GM23338 (cell line): Measurements from ENCODE around the gene PAPPA. TPM values are rescaled to one million over a fixed set of nuclear protein-coding genes. Genes with fewer than 3 reads are reported as not detected.

Source experiments
- ATAC-seq: fragments of 200-7000 bp; cut with Tn5 transposase; 3 replicates; pipeline ENCODE4 v1.9.1; 2020
- DNase-seq: peaks from one replicate; pipeline ENCODE4 v3.0.0-alpha.2; 2015; ENCODE audit warnings: low spot score
- H2AFZ ChIP-seq: fragments of 200-600 bp; sonication (generic); 2 replicates; pipeline ENCODE4 v1.8.0; 2016; ENCODE audit warnings: antibody characterized with exemption, mild to moderate bottlenecking, moderate library complexity
- H3F3A ChIP-seq: fragments of 200-600 bp; sonication (generic); replicated peaks from 2 replicates; pipeline ENCODE4 v1.8.0; 2017; ENCODE audit warnings: antibody characterized with exemption, mixed run types, low read depth
- H3K27ac ChIP-seq: fragments of 200-600 bp; sonication (generic); 2 replicates; pipeline ENCODE4 v1.6.1; 2016; ENCODE audit warnings: low read depth
- H3K27me3 ChIP-seq: fragments of 200-600 bp; sonication (generic); 2 replicates; pipeline ENCODE4 v1.8.0; 2016; ENCODE audit warnings: mild to moderate bottlenecking, mixed run types, moderate library complexity; ENCODE audit not compliant: insufficient read depth
- H3K36me3 ChIP-seq: fragments of 200-600 bp; sonication (generic); 2 replicates; pipeline ENCODE4 v1.8.0; 2016; ENCODE audit warnings: mild to moderate bottlenecking; ENCODE audit not compliant: insufficient read depth
- H3K4me1 ChIP-seq: fragments of 200-600 bp; sonication (generic); 2 replicates; pipeline ENCODE4 v1.8.0; 2016; ENCODE audit warnings: mild to moderate bottlenecking, moderate library complexity; ENCODE audit not compliant: insufficient read depth
- H3K4me2 ChIP-seq: fragments of 200-600 bp; sonication (generic); 2 replicates; pipeline ENCODE4 v1.7.1; 2017; ENCODE audit warnings: mixed run types
- H3K4me3 ChIP-seq: fragments of 200-600 bp; sonication (generic); 2 replicates; pipeline ENCODE4 v1.6.1; 2016; ENCODE audit warnings: mixed run types
- H3K79me2 ChIP-seq: fragments of 200-600 bp; sonication (generic); replicated peaks from 2 replicates; pipeline ENCODE4 v1.8.0; 2017; ENCODE audit warnings: mild to moderate bottlenecking; ENCODE audit not compliant: insufficient read depth
- H3K9me2 ChIP-seq: fragments of 200-600 bp; sonication (generic); 2 replicates; pipeline ENCODE4 v1.8.0; 2017; ENCODE audit not compliant: insufficient read depth
- H4K20me1 ChIP-seq: fragments of 200-600 bp; sonication (generic); replicated peaks from 2 replicates; pipeline ENCODE4 v1.8.0; 2017; ENCODE audit warnings: mild to moderate bottlenecking; ENCODE audit not compliant: insufficient read depth
- H3K27ac Mint-ChIP-seq: 2 replicates; pipeline ENCODE4 v1.8.0; 2020; ENCODE audit warnings: inconsistent platforms, mild to moderate bottlenecking, moderate library complexity, mixed read lengths
- H3K27me3 Mint-ChIP-seq: 3 replicates; pipeline ENCODE4 v1.8.0; 2022; ENCODE audit warnings: low read depth, mild to moderate bottlenecking, moderate library complexity, mixed read lengths, inconsistent platforms; ENCODE audit not compliant: insufficient read depth, poor library complexity
- H3K36me3 Mint-ChIP-seq: 3 replicates; pipeline ENCODE4 v1.8.0; 2021; ENCODE audit warnings: low read depth, mild to moderate bottlenecking, inconsistent platforms, moderate library complexity, mixed read lengths
- H3K4me1 Mint-ChIP-seq: 3 replicates; pipeline ENCODE4 v1.8.0; 2020; ENCODE audit warnings: mild to moderate bottlenecking, inconsistent platforms, mixed read lengths
- H3K4me3 Mint-ChIP-seq: 3 replicates; pipeline ENCODE4 v1.8.0; 2021; ENCODE audit warnings: moderate library complexity, mild to moderate bottlenecking, inconsistent platforms, mixed read lengths
- H3K9me3 Mint-ChIP-seq: 3 replicates; pipeline ENCODE4 v1.8.0; 2020; ENCODE audit warnings: moderate library complexity, mild to moderate bottlenecking, inconsistent platforms, mixed read lengths
- CTCF ChIP-seq, 2 experiments: fragments of 200-600 bp in 1 of 2; sonication (generic) in 1 of 2; conservative IDR thresholded peaks; 2 replicates each; pipeline versions ENCODE4 v1.5.1 to v1.6.1; 2016 to 2017; ENCODE audit warnings: antibody characterized with exemption in 2 of 2, low read depth in 2 of 2, mild to moderate bottlenecking in 2 of 2, moderate library complexity in 1 of 2
- ETS1 ChIP-seq: IDR thresholded peaks from 2 replicates; pipeline ENCODE4 v1.6.1; 2016; ENCODE audit warnings: antibody characterized with exemption
- EZH2 ChIP-seq: fragments of 200-600 bp; sonication (generic); IDR thresholded peaks from one replicate; pipeline ENCODE4 v1.8.0; 2017; ENCODE audit warnings: antibody characterized with exemption, mild to moderate bottlenecking, low read depth; ENCODE audit not compliant: unreplicated experiment
- NANOG ChIP-seq: IDR thresholded peaks from 2 replicates; pipeline ENCODE4 v1.6.1; 2016; ENCODE audit warnings: antibody characterized with exemption, borderline replicate concordance
- POLR2AphosphoS5 ChIP-seq: IDR thresholded peaks from 2 replicates; pipeline ENCODE4 v1.6.1; 2016; ENCODE audit warnings: antibody characterized with exemption, low read depth
- ZNF114 ChIP-seq: fragments of 250-450 bp; sonication (Bioruptor Pico); IDR thresholded peaks from 2 replicates; pipeline ENCODE4 v1.5.0; 2020; ENCODE audit warnings: mild to moderate bottlenecking, moderate library complexity
- ZNF462 ChIP-seq: fragments of 250-450 bp; sonication (Bioruptor Pico); IDR thresholded peaks from 2 replicates; pipeline ENCODE4 v1.5.0; 2020; ENCODE audit warnings: mild to moderate bottlenecking, moderate library complexity
- polyA plus RNA-seq: library from polyadenylated mRNA; unstranded; fragments of >200 nt; fragmentation: Nextera tagmentation; extraction: Ambion mirVana; gene quantifications from 2 replicates; pipeline ENCODE4 v1.2.1, GENCODE V29; 2016
- total RNA-seq: library from RNA; depleted of rRNA; stranded (reverse); fragments of >200 nt; shearing (Covaris generic); gene quantifications from 2 replicates; pipeline ENCODE4 v1.2.3, GENCODE V29; 2014

Gene PAPPA
- total and polyA plus RNA-seq, 2 experiments from 2014 or later: 0.38 to 0.66 TPM

GRCh38 chr9:116316246-116316645 lies 162.7 kb downstream of the PAPPA start:
- peaks cover 2% of the 10 kb centered on the region for H3K27me3 Mint-ChIP-seq
- no peaks in the 10 kb centered on the region for H3K79me2 ChIP-seq

GRCh38 chr9:116317503-116317902 lies 163.9 kb downstream of the PAPPA start:
- no peak overlapping the region for H2AFZ ChIP-seq
- no peaks in the 10 kb centered on the region; the same call in 1 of the 2 replicates for H3K36me3 ChIP-seq
- H3K27ac ChIP-seq: no peak overlapping the region
- Mint-ChIP-seq H3K27me3 (peaks cover 4% of the 10 kb centered on the region), H3K9me3 (no peaks in the 10 kb centered on the region), H3K4me1 (peaks cover under 1% of the 10 kb centered on the region; the same call in 2 of the 3 replicates), H3K4me3 (no peak overlapping the region), H3K27ac (no peak overlapping the region), H3K36me3 (no peaks in the 10 kb centered on the region)
- no peak overlapping the region for H3K4me3 ChIP-seq
- H4K20me1 ChIP-seq: no peaks in the 10 kb centered on the region
- no peaks in the 10 kb centered on the region for H3K27me3 ChIP-seq
- H3K4me2 ChIP-seq: no peak overlapping the region
- H3K4me1 ChIP-seq: peaks cover 2% of the 10 kb centered on the region; the same call in 1 of the 2 replicates
- ATAC-seq (no peak), DNase-seq (no peak)
- no peaks in the 10 kb centered on the region; the same call in 1 of the 2 replicates for H3K9me2 ChIP-seq
- no peaks in the 10 kb centered on the region for H3K79me2 ChIP-seq
- no peaks in the 10 kb centered on the region for H3F3A ChIP-seq
- no peak for TF ChIP-seq NANOG
- no peak for TF ChIP-seq POLR2AphosphoS5
- TF ChIP-seq ZNF462 (CRISPR knock-in tag): no peak
- TF ChIP-seq ETS1: no peak
- TF ChIP-seq CTCF (conservative IDR thresholded peaks at IDR 0.05; ENCODE audit: low read depth in 2 of 2): no peak

More at GRCh38 chr9:116316246-116316645, 162.7 kb downstream of the PAPPA start:
- Mint-ChIP-seq H3K27ac (no peak overlapping the region), H3K4me1 (no peaks in the 10 kb centered on the region), H3K36me3 (no peaks in the 10 kb centered on the region), H3K9me3 (no peaks in the 10 kb centered on the region), H3K4me3 (no peak overlapping the region)
- H3K36me3 ChIP-seq: no peaks in the 10 kb centered on the region; the same call in 1 of the 2 replicates
- H3K27ac ChIP-seq: no peak overlapping the region
- no peak for DNase-seq
- H3K4me3 ChIP-seq: no peak overlapping the region
- no peaks in the 10 kb centered on the region for H3K27me3 ChIP-seq
- TF ChIP-seq CTCF (conservative IDR thresholded peaks at IDR 0.05; ENCODE audit: low read depth in 2 of 2) (no peak), NANOG (no peak), EZH2 (no peak), POLR2AphosphoS5 (no peak), ZNF114 (no peak)
- no peaks in the 10 kb centered on the region for H3F3A ChIP-seq
- no peaks in the 10 kb centered on the region for H4K20me1 ChIP-seq
- no peaks in the 10 kb centered on the region for H3K4me1 ChIP-seq
- no peak for ATAC-seq
- H3K9me2 ChIP-seq: no peaks in the 10 kb centered on the region; the same call in 1 of the 2 replicates
- H2AFZ ChIP-seq: no peak overlapping the region
- no peak overlapping the region for H3K4me2 ChIP-seq
